HEK293 (cell line): ENCODE measurements around the gene MAPRE2.

ENCODE experiments used
- REST ChIP-seq: fragments of 450-650 bp; formaldehyde crosslinking; IDR thresholded peaks from 2 replicates; pipeline ENCODE4 v1.5.1; 2016; ENCODE audit warnings: missing biosample characterization, missing genetic modification characterization
- ZNF704 ChIP-seq: fragments of 450-650 bp; formaldehyde crosslinking; IDR thresholded peaks from 2 replicates; pipeline ENCODE4 v1.5.1; 2016; ENCODE audit warnings: missing biosample characterization, missing genetic modification characterization

- no peak for TF ChIP-seq ZNF704 (tag by site-specific recombination)
- no peak for TF ChIP-seq REST (tag by site-specific recombination)
These were observed 95.0 kb downstream of the MAPRE2 start for GRCh38 chr18:35136248-35136647.
